Measurements from ENCODE around the gene LRRK1.

LRRK1 gene

GRCh38 chr15:100909989-100910955 is 8.9 kb upstream of the LRRK1 start:
- DNase-seq: no peak
- ATAC-seq: no peak

- ATAC-seq: no peak
- DNase-seq: no peak
Observed at GRCh38 chr15:100911086-100911485, 8.1 kb upstream of the LRRK1 start.

GRCh38 chr15:100913961-100914360 is 5.2 kb upstream of the LRRK1 start:
- DNase-seq: no peak
- ATAC-seq: no peak

GRCh38 chr15:100914876-100915275 is 4.3 kb upstream of the LRRK1 start:
- DNase-seq (no peak), ATAC-seq (no peak)

GRCh38 chr15:100918034-100918689 is 995 bp upstream of the LRRK1 start:
- DNase-seq: peak; percentile 84

GRCh38 chr15:100919481-100920405 is 586 bp downstream of the LRRK1 start:
- no peak for ATAC-seq

More at GRCh38 chr15:100918034-100918689, 995 bp upstream of the LRRK1 start:
- ATAC-seq: peak; percentile 95

GRCh38 chr15:100920516-100921135 is 1.5 kb downstream of the LRRK1 start:
- DNase-seq (no peak), ATAC-seq (no peak)

More at GRCh38 chr15:100919481-100920405, 586 bp downstream of the LRRK1 start:
- peak; percentile 27 for DNase-seq

GRCh38 chr15:100922192-100923040 is 3.3 kb downstream of the LRRK1 start:
- DNase-seq (no peak), ATAC-seq (no peak)

GRCh38 chr15:100923076-100923475 is 3.9 kb downstream of the LRRK1 start:
- DNase-seq: no peak
- no peak for ATAC-seq

- ATAC-seq: no peak
- no peak for DNase-seq
Observed at GRCh38 chr15:100923902-100924301, 4.7 kb downstream of the LRRK1 start.

- DNase-seq: no peak
- ATAC-seq: no peak
Observed at GRCh38 chr15:100924436-100924835, 5.3 kb downstream of the LRRK1 start.

GRCh38 chr15:100925480-100925879 is 6.3 kb downstream of the LRRK1 start:
- DNase-seq: no peak
- ATAC-seq: no peak

- no peak for ATAC-seq
- no peak for DNase-seq
Observed at GRCh38 chr15:100926258-100926657, 7.1 kb downstream of the LRRK1 start.

GRCh38 chr15:100926971-100927756 is 8.0 kb downstream of the LRRK1 start:
- DNase-seq (no peak), ATAC-seq (no peak)

GRCh38 chr15:100928632-100929280 is 9.6 kb downstream of the LRRK1 start:
- DNase-seq (no peak), ATAC-seq (no peak)

- DNase-seq (no peak), ATAC-seq (no peak)
Observed at GRCh38 chr15:100929641-100930042, 10.5 kb downstream of the LRRK1 start.

- ATAC-seq: no peak
- no peak for DNase-seq
Observed at GRCh38 chr15:100930306-100930848, 11.2 kb downstream of the LRRK1 start.

- DNase-seq (no peak), ATAC-seq (no peak)
Observed at GRCh38 chr15:100931143-100931890, 12.2 kb downstream of the LRRK1 start.

Data from stimulated activated naive CD8-positive, alpha-beta T cell treated with anti-CD3 and anti-CD28 coated beads, Interleukin-15, Interleukin-2, amounts not matched to agents 100 U/mL and 50 U/mL, for 24 hours (primary cell).